Activated CD4-positive, alpha-beta T cell treated with anti-CD3 and anti-CD28 coated beads, Interleukin-10, Interleukin-2, amounts not matched to agents 100 ng/mL and 50 ng/mL, durations not matched to agents 16 hours and 8 hours (primary cell): ENCODE measurements around the gene CDH5.

Experiments
- DNase-seq: peaks from one replicate; pipeline ENCODE4 v3.0.0-alpha.2; 2020

The CDH5 gene

DNA sequence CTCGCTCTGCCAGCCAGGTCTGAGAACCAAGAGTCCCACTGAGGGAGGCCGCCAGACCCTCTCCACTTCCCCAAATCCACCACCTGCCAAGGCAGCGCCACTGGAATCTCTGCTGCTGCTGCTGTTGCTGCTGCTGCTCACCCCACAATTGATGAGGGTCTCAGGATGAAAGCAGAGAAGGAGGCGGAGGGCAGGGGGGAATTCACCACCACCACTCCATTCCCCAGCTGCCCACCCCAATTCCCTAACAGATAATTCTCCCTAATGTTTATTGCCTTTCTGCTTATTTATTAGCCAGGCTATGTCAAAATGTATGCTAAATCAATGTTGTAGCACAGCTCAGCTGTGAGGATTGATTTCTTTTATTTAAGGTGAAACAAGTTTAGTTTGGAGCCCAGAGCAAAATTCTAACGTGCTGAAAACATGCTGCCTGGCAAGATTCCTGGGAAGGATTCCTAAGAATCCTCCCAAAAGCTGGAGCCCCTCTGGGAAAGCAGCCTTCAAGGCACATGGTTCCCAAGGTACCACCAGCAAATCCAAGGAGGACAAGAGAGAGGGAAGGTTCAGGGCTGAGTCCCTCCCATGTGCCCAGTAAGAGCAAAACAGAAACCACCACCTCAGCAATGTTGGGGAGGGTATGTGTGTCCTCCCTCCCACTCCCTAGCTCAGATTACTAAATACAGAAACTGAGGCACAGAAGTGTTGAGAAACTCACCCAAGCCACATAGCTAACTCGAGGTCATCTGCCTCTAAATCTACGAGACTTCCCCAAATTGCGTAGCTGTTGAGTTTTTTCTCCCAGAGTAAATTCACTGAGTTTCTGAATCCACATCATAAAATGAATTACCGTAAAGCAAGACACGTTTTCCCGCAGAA is 12.2 kb upstream of the CDH5 start:
- DNase-seq = peak; percentile 5

- DNase-seq = no peak
These were observed 11.0 kb upstream of the CDH5 start for GRCh38 chr16:66355526-66355925.

DNA sequence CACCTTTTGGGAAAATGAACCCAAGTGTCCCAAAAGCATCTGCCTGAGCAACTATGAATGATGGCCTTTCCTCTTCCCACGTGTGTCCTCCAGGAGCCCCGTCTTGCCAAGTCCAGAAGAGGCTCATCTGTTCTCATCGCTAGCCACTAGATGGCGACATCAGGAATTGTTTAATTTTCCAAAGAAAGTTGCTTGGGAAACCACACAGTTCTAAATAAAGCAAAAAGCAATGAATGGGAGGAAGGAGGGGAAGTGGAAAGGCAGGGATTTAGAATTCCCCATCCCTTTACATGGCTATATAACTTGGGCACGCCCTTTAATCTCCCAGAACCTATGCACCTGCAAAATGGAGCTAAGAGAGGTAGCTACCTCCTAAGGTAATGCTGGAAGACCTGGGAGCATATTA is 9.0 kb upstream of the CDH5 start:
- peak; percentile 25 for DNase-seq

DNA sequence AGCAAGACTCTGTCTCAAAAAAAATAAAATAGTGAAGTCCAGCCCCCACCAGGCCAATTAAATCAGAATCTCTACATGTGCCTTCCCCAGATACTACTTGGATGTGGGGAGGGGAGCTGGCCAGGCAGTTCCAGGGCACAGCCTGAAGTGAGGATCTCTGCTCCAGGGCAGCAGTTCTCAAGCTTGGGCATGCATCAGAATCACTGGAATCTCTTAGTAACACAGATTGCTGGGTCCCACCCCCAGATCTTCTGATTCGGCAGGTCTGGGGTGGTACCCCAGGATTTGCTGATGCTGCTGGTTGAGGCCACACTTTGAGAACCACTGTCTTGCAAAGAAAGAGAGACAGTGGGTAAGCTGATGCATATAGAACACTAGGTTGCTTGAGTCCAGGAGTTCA is 8.3 kb upstream of the CDH5 start:
- DNase-seq = no peak

DNA sequence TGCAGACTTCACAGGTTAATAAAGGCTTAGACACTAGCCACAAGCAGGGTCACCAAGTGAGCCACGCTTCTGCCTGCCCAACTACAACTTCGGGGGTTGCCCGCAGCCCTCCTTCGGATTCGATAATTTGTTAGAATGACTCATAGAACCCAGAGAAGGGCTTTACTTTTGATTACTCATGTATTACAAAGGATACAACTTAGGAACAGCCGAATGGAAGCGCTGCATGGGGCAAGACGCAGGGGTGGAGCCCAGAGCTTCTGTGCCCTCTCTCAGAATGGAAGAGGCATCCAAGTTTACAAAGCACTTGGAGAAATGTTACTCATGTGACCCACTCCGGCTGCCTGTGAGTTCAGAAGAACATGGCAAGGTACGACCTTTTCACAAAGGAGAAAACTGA is 7.5 kb upstream of the CDH5 start:
- no peak for DNase-seq

DNA sequence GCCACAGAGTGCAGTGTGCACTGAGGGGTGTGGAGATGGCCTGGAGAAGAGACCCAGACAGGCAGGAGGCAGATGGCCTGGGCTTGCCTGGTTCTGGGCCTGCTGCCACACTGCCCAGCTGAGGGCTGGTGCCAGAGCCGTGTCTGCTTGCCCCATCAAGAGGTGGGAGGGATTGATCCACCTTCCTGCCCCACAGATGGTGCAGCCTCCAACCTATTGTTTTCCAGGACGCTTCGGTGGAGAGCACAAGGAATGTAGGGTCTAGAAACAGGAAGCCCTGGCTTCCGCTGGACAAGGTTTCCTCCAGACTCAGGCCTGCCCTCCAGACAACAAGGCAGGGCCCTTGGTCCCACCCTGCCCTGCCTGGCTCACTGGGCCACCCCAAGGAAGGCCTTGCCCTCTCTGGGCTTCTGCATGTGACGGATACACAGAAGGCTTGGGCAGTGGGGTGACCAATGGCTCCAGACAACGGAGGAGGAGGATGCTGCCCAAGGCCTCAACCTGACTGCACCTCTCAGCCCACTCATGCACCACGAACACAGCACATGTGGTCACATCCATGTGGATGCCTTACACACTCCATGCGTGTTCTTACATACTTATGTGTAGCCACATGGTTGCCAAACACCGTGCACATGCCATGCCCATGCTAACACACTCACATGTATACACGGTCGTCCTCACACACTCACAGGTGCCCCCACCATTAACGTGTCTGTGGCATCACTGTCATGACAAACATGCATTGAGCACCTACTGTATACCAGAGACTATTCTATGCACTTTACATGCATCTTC is 6.5 kb upstream of the CDH5 start:
- DNase-seq = no peak

GRCh38 chr16:66360624-66361324 is 5.7 kb upstream of the CDH5 start:
- DNase-seq = no peak

DNA sequence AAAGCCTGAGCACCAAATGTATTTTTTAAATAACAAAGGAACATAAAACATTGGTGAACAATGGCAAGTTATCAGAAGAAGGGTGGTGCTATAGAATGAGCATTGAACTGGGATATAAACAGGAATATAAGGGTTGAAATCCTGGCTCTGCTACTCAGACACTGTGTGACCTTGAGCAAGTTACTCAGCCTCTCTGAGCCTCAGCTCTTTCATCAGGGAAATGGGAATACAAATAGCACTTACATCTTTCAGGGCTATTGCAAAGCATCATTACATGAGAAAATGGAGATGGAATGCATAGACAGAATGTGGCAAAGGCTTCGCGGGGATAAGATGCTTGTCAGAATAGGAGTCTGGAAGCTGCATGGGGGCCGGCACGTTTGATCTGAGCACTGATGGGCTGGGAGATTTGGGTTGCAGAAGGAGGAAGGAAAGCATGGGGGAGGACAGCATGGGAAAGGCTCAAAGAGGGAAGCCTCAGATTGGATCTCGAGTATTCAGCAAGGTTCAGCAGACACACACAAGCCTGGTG is 4.8 kb upstream of the CDH5 start:
- no peak for DNase-seq

- DNase-seq = no peak
These were observed 3.2 kb upstream of the CDH5 start for GRCh38 chr16:66363211-66363777.

DNA sequence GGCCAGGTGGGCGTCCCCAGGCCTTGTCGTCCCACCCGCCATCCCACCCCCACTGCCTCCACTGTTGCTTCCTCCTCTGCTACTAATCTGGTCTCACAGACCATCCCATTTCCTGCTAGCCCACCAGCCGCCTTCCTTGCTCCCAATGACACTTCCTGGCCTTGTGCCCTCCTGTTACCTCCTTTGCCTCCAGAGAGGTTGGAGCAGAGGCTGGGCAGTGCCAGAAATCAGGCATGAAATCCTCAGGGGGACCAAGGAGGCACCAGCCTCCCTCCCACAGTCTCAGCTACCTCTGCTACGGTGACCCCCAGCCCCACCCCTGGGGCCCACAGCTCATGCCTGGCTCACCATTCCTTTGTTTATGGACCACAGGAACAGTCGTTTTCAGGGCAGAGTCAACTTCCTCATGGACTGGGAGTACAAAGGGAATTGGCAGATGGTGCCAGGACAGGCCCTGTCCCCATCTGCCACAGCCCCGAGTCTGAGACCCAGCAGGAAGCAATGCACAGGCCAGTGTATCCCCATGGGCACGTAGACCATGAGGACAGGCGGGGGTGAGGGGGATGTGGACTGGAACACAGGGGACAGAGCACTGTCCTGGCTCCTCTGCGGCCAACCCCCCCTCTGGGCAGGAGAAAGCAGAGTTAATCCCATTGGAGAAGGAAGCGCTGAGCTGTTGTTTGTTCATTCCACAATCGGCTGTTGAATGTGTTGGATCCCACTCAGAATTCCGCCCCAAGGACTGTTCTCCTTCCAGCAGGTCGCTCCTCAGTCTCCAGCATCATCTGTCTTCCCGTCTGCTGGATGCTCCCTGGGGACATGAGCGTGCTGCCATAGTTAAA is 2.2 kb upstream of the CDH5 start:
- DNase-seq = no peak

GRCh38 chr16:66364959-66365306 is 1.6 kb upstream of the CDH5 start:
- DNase-seq = no peak

GRCh38 chr16:66365651-66366050 is 840 bp upstream of the CDH5 start:
- DNase-seq = no peak

GRCh38 chr16:66367968-66368891 is 1.7 kb downstream of the CDH5 start:
- no peak for DNase-seq

DNA sequence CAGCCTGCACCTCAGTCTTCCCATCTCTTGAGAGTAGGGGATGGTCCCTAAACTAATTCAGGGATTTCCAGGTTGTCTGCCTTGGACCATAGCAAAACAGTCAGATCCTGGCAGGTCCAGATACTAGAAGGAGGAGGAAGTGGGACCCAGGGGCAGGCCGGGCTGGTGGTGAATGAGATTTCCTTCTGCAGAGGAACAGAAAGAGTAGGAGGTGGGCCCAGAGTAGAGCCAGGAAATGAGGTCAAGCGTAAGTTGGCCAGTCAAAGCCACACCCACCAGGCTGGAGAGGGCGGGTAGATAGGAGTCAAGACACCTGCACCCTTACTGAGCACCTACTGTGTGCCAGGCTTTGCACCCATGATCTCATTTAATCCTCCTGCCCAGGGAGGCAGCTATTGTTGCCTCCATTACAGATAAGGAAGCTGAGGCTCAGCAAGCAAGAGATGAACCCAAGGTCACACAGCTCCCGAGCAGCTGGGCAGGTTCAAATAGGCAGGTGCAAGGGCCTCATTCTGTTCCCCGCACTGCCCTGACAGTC is 2.6 kb downstream of the CDH5 start:
- peak; percentile 6 for DNase-seq

- DNase-seq = no peak
These were observed 4.5 kb downstream of the CDH5 start for GRCh38 chr16:66370786-66371684.

- DNase-seq = no peak
These were observed 5.8 kb downstream of the CDH5 start for GRCh38 chr16:66372078-66372897.

DNA sequence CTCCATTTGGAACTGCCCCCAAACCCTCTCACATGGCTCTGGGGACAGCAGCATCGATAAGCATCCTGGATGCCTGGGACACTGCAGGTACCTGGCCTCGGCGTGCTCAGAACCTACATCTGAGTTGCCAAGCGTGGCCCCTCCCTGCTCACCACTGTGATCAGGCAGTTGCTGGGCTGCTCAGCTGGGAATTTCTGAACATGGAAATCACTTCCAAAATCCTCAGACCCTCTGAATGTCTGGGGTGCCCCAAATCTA is 6.3 kb downstream of the CDH5 start:
- DNase-seq = no peak

DNA sequence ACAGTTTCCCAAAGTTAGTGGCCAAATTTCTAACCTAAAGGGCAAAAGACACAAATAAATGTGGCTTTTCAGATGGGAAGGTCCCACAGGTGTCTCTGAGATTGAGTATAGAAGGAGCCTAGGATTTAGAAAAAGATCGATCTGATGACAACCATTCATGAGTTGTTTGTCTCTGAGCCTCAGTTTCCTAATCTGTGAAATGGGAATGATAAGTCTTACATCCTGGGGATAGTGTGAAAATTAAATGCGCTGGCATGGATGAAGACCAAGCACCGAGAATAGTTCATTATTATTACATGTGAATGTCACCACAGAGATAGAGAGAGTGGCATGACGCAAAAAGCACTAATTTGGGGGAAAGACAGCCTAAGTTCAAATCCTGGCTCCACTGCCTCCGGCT is 7.2 kb downstream of the CDH5 start:
- no peak for DNase-seq

DNA sequence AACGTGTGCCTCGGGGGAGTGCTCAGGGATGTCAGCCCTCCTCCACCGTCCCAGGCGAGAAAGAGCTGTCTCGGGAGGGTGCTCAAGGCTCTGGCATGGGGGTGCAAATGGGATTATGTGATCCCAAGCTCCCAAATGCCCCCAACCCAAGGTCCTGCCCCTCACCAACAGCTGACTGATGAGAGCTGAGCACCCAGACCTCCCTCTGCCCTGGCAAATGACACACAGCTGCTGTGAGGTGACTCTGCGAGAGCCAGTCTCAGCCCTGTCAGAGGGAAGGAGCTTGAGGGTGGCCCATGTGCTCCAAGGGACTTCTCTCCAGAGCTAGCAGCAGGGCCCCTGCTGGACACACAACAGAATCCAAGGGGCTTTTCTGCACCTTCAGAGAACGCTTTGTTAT is 7.7 kb downstream of the CDH5 start:
- DNase-seq = no peak
